GM08714 (cell line): ENCODE measurements around the gene ANKS1A.
"Not testable (repeated sequence)": the region's sequence is repeated elsewhere in the genome, so short reads cannot be mapped to it uniquely, and the experiment has no call there.

Experiments used
- H3K4me3 ChIP-seq: fragments of 200-500 bp; sonication (Bioruptor generic); 2 replicates; pipeline ENCODE4 v1.5.1; 2014; ENCODE audit warnings: mild to moderate bottlenecking, low read length, inconsistent platforms
- ZNF274 ChIP-seq: IDR thresholded peaks from 2 replicates; pipeline ENCODE4 v1.6.1; 2012; ENCODE audit warnings: mild to moderate bottlenecking, low read depth, low read length

ANKS1A gene

GRCh38 chr6:34875292-34876213, 13.5 kb upstream of the ANKS1A start:
- no peak overlapping the region for H3K4me3 ChIP-seq
- no peak for TF ChIP-seq ZNF274

- H3K4me3 ChIP-seq: no peak overlapping the region
- TF ChIP-seq ZNF274: no peak
Measured at GRCh38 chr6:34876472-34876871, 12.6 kb upstream of the ANKS1A start.

- no peak overlapping the region for H3K4me3 ChIP-seq
- no peak for TF ChIP-seq ZNF274
Measured at GRCh38 chr6:34877259-34877658, 11.8 kb upstream of the ANKS1A start.

- no peak overlapping the region for H3K4me3 ChIP-seq
- TF ChIP-seq ZNF274: no peak
Measured at GRCh38 chr6:34877869-34878485, 11.1 kb upstream of the ANKS1A start.

- H3K4me3 ChIP-seq: not testable (repeated sequence)
Measured at GRCh38 chr6:34884073-34884472, 5.0 kb upstream of the ANKS1A start.

GRCh38 chr6:34884996-34885395, 4.1 kb upstream of the ANKS1A start:
- no peak for TF ChIP-seq ZNF274

GRCh38 chr6:34885837-34886236, 3.2 kb upstream of the ANKS1A start:
- not testable (repeated sequence) for H3K4me3 ChIP-seq

More at GRCh38 chr6:34884996-34885395, 4.1 kb upstream of the ANKS1A start:
- no peak overlapping the region for H3K4me3 ChIP-seq

GRCh38 chr6:34887753-34888513, 1.1 kb upstream of the ANKS1A start, which contains the start of gene TAF11:
Gene TAF11, minus strand, starts transcription at chr6:34888042. Its CDS starts 85 bp downstream, at chr6:34887957.
- no peak for TF ChIP-seq ZNF274

GRCh38 chr6:34888514-34888856, 570 bp upstream of the ANKS1A start:
- TF ChIP-seq ZNF274: no peak
- peak overlapping the region; percentile 82 for H3K4me3 ChIP-seq

More at GRCh38 chr6:34887753-34888513, 1.1 kb upstream of the ANKS1A start, which contains the start of gene TAF11:
- peak within 1 kb of the TSS; percentile 82 for H3K4me3 ChIP-seq

GRCh38 chr6:34890533-34890925, 1.5 kb downstream of the ANKS1A start:
- H3K4me3 ChIP-seq: peak overlapping the region; percentile 82
- no peak for TF ChIP-seq ZNF274

GRCh38 chr6:34891296-34891695, 2.2 kb downstream of the ANKS1A start:
- H3K4me3 ChIP-seq: no peak overlapping the region
- no peak for TF ChIP-seq ZNF274

GRCh38 chr6:34894693-34895092, 5.6 kb downstream of the ANKS1A start:
- H3K4me3 ChIP-seq: no peak overlapping the region
- no peak for TF ChIP-seq ZNF274

GRCh38 chr6:34897130-34897529, 8.1 kb downstream of the ANKS1A start:
- no peak for TF ChIP-seq ZNF274
- no peak overlapping the region for H3K4me3 ChIP-seq

- no peak for TF ChIP-seq ZNF274
- H3K4me3 ChIP-seq: no peak overlapping the region
Measured at GRCh38 chr6:34897716-34898115, 8.7 kb downstream of the ANKS1A start.

- not testable (repeated sequence) for H3K4me3 ChIP-seq
Measured at GRCh38 chr6:34899748-34900147, 10.7 kb downstream of the ANKS1A start.
